H1 (cell line): ENCODE data around the gene OR5A1.

Experiments used
- CBX5 ChIP-seq: fragments of 300-800, 300-1000 bp; sonication (generic); IDR thresholded peaks from 2 replicates; pipeline ENCODE4 v1.7.1; 2016; ENCODE audit warnings: antibody characterized with exemption, low read length, low read depth
- CBX8 ChIP-seq: fragments of 300-800, 300-1000 bp; sonication (generic); IDR thresholded peaks from 2 replicates; pipeline ENCODE4 v1.7.1; 2016; ENCODE audit warnings: low read depth, low read length, borderline replicate concordance
- CHD1 ChIP-seq: IDR thresholded peaks from 2 replicates; pipeline ENCODE4 v1.6.1; 2012; ENCODE audit warnings: low read depth, low read length, improper control_type of control experiment
- CTCF ChIP-seq, 3 experiments: IDR thresholded peaks; 1 replicate in 2 of 3; 2 replicates in 1 of 3; pipeline versions ENCODE4 v1.5.1 to v1.6.1; 2011; ENCODE audit warnings: low read length in 3 of 3, mild to moderate bottlenecking in 3 of 3, inconsistent platforms in 2 of 3, low read depth in 1 of 3, moderate library complexity in 1 of 3; ENCODE audit not compliant: insufficient read depth in 1 of 3; ENCODE audit errors: control extremely low read depth in 1 of 3
- EZH2 ChIP-seq: fragments of 200-600 bp; sonication (generic); IDR thresholded peaks from 2 replicates; pipeline ENCODE4 v1.7.1; 2012; ENCODE audit warnings: low read depth, mild to moderate bottlenecking, moderate library complexity, low read length, inconsistent platforms; ENCODE audit not compliant: severe bottlenecking
- JUND ChIP-seq: IDR thresholded peaks from 2 replicates; pipeline ENCODE4 v1.6.1; 2011; ENCODE audit warnings: mild to moderate bottlenecking, improper control_type of control experiment, low read length
- KDM5A ChIP-seq: fragments of 200-600 bp; IDR thresholded peaks from 2 replicates; pipeline ENCODE4 v1.7.1; 2012; ENCODE audit warnings: mild to moderate bottlenecking, low read length, inconsistent platforms, mixed read lengths
- POLR2A ChIP-seq, 2 experiments: IDR thresholded peaks; 1 replicate in 1 of 2; 2 replicates in 1 of 2; pipeline ENCODE4 v1.6.1; 2011; ENCODE audit warnings: low read depth in 2 of 2, low read length in 2 of 2, mild to moderate bottlenecking in 2 of 2; ENCODE audit errors: control extremely low read depth in 1 of 2
- POLR2AphosphoS5 ChIP-seq: IDR thresholded peaks from 2 replicates; pipeline ENCODE4 v1.6.1; 2011; ENCODE audit warnings: low read depth, low read length
- RBBP5 ChIP-seq: IDR thresholded peaks from 2 replicates; pipeline ENCODE4 v1.7.1; 2012; ENCODE audit warnings: low read depth, mild to moderate bottlenecking, inconsistent platforms, low read length, moderate library complexity, borderline replicate concordance
- RNF2 ChIP-seq: fragments of 200-900, 300-1000 bp; sonication (generic); IDR thresholded peaks from 2 replicates; pipeline ENCODE4 v1.7.1; 2016; ENCODE audit warnings: borderline replicate concordance, low read depth, mild to moderate bottlenecking, antibody characterized with exemption, low read length; ENCODE audit not compliant: poor library complexity, severe bottlenecking; ENCODE audit errors: missing control alignments
- ZNF274 ChIP-seq: IDR thresholded peaks from 2 replicates; pipeline ENCODE4 v1.7.0; 2012; ENCODE audit warnings: low read length, borderline replicate concordance; ENCODE audit errors: extremely low read depth
- TF ChIP-seq, protein P1 (sequence below): IDR thresholded peaks from 2 replicates; pipeline ENCODE4 v1.6.1; 2012; ENCODE audit warnings: low read length, inconsistent platforms

DNA sequence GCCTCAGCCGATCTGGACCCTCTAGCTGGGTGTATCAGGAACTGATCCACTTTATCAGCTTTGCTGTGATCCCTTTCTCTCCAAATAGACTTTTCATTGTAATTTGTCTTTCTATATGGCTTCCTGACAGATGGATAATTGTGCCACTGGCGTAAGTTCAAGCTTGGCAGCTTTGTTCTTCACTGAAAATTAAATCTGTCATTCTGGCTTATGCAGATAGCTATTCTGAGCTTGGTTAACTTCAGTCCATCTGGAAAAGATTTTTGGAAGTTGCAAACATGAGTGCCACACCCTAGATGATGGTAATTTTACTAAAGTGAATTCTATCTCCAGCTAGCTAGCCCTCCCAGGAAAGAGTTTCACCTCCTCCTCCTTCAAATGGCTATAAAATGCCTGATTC is 18.1 kb upstream of the OR5A1 start:
- TF ChIP-seq, protein P1, sequence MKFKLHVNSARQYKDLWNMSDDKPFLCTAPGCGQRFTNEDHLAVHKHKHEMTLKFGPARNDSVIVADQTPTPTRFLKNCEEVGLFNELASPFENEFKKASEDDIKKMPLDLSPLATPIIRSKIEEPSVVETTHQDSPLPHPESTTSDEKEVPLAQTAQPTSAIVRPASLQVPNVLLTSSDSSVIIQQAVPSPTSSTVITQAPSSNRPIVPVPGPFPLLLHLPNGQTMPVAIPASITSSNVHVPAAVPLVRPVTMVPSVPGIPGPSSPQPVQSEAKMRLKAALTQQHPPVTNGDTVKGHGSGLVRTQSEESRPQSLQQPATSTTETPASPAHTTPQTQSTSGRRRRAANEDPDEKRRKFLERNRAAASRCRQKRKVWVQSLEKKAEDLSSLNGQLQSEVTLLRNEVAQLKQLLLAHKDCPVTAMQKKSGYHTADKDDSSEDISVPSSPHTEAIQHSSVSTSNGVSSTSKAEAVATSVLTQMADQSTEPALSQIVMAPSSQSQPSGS = no peak
- TF ChIP-seq KDM5A (no peak), CBX5 (no peak), CTCF (IDR thresholded peaks at IDR 0.05; ENCODE audit: control extremely low read depth in 1 of 3, insufficient read depth in 1 of 3, low read depth in 1 of 3, low read length in 3 of 3) (no peak), CBX8 (no peak), CHD1 (no peak), RBBP5 (no peak), EZH2 (no peak), POLR2AphosphoS5 (no peak), ZNF274 (no peak), POLR2A (IDR thresholded peaks at IDR 0.05; ENCODE audit: control extremely low read depth in 1 of 2, low read depth in 2 of 2, low read length in 2 of 2) (no peak), RNF2 (no peak), JUND (no peak)
